Right ventricle myocardium inferior (tissue), 1 donor: ENCODE measurements around the gene KCNQ4. TPM values are rescaled to one million over a fixed set of nuclear protein-coding genes. Genes with fewer than 3 reads are reported as not detected.
A peak's percentile ranks its signal among the peaks of the same experiment; 100 is the strongest.

Experiments
- ATAC-seq: fragments of 200-7000 bp; cut with Tn5 transposase; one replicate; pipeline ENCODE4 v1.9.1; 2020; ENCODE audit warnings: mild to moderate bottlenecking, moderate library complexity
- DNase-seq: peaks from one replicate; pipeline ENCODE4 v3.0.0; 2021; ENCODE audit errors: missing footprints
- intact Hi-C: fragments of 100-400 bp; cut with DNase I; formaldehyde crosslinking; loops from one replicate; pipeline ENCODE4 v1.11.0; 2022
- total RNA-seq: library from RNA; stranded (reverse); fragmentation: NEBNext Ultra II Directional; extraction: Animal tissue kit (Norgen Biotek cat#: 25700); gene quantifications from one replicate; pipeline ENCODE4 v1.2.1, GENCODE V29; 2021
- donor health status: DM: no; HTN: yes; CAD: no; lungs with severe emphysema.

The KCNQ4 gene
- total RNA-seq, 1 donor from 2014 or later: 2.8 TPM

DNA sequence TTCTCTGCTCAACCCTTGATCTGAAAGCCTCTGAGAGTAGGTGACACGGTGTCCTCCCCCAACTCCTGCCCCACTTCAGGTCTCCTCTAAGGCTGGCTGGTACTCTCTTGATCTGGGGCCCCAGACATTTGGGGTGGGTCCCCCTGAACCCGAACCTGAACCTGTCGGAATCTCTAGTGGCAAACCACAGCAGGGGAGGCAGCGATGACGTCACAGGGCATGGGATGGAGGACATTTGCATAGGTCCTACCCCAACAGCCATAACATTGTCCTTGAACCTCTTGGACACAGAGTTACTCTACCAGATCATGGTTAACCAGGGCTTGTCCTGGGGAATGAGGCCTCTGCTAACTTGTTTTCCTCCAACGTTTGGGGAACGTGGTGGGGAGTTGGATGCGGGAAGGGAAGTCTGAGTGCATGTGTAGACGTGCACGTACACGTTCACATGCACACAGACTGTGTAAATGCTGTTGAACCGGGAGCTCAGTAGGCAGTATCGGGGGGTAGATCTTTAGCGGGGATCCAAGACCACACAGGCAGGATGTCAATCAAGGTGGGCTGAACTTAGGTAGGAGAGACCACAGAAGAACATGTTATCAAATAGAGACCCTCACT, 46.2 kb downstream of the KCNQ4 start:
- intact Hi-C loops: no loop called here
- ATAC-seq: no peak
- peak; percentile 27 for DNase-seq

DNA sequence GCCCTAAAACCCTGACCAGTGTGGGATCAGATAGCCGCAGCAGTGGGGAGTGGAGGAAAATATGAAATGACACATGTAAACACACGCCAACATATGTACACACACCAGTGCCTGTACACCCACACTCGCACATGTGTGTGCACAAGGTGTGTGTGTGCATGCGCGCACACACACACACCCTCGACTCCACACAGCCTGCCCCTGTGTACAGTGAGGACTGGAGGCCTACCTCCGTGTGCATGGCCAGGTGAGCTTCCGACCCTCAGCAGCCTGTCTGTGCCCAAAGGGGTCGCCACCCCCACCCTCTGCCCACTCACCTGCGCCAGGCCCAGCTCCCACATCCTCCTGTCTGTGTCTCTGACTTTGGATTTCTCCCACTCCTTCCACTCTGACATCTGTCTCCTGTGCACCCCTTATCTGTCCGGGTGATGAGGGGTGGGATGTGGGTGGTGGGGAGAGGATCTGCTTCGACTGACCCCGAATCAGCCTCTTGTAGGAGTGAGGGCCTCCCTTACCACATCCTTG, 46.9 kb downstream of the KCNQ4 start:
- intact Hi-C loops: no loop called here
- ATAC-seq: no peak

DNA sequence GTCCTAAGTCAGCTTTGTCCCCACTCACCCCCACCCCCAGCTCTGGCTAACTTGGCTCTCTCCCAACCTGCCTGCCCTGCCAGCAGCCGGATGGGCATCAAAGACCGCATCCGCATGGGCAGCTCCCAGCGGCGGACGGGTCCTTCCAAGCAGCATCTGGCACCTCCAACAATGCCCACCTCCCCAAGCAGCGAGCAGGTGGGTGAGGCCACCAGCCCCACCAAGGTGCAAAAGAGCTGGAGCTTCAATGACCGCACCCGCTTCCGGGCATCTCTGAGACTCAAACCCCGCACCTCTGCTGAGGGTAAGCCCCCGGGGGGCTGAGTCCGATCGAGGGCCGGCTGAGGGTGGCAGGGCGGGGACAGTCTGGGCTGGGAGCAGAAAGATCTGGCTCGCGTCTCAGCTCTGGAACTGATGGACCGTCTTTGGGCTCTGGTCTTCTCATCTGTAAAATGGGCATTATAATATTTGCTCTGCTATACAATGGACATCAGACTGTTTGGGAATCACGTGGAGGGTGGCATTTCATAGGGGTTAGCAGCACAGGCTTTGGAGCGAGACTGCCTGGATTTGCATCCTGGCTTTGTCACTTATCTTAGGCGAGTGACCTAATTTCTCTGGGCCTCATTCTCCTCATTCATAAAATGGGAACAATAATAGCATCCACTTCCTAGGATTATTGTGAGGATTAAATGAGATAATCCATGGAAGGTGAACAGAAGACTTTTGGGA, 47.6 kb downstream of the KCNQ4 start:
- peak; percentile 31 for DNase-seq
- ATAC-seq: no peak
- intact Hi-C loops: no loop called here

More for the DNA sequence above, 46.9 kb downstream of the KCNQ4 start:
- peak; percentile 30 for DNase-seq

- DNase-seq (no peak), ATAC-seq (no peak)
- intact Hi-C loops: no loop called here
These were observed 50.4 kb downstream of the KCNQ4 start for GRCh38 chr1:40833979-40834378.

GRCh38 chr1:40834968-40835545, 51.5 kb downstream of the KCNQ4 start:
- intact Hi-C loops: no loop called here
- no peak for DNase-seq
- ATAC-seq: no peak

DNA sequence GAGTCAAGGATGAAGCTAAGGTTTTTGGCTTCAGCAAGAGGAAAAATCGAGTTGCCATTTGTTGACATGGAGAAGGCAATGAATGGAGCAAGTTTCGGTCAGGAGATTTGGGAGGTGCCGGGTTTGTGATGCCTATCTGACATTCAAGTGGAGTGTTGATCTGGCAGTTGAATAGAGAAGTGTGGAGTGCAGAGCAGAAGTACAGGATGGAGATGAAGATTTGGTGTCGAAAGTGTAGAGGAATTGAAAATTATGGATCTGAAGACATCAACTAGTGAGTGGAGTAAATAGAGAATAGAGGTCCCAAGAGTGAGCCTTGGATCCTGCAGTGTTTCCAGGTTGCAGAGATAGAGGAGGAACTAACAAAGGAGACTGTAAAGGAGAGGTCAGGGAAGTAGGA, 52.7 kb downstream of the KCNQ4 start:
- intact Hi-C loops: no loop called here
- no peak for DNase-seq
- no peak for ATAC-seq

DNA sequence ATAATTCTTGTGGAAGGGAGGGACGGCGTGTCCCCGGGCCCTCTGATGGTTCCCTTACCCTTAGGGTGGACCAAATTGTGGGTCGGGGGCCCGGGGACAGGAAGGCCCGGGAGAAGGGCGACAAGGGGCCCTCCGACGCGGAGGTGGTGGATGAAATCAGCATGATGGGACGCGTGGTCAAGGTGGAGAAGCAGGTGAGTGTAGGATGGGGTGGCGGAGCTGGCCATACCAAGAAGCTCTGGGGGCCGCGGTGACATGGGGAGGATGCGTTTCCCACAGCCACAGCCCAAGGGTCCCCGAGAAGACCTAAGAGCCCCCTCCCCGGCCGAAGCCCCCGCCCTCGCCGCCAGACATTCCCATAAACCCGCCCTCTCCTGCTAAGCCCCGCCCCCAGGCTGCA, 54.0 kb downstream of the KCNQ4 start:
- peak; percentile 60 for DNase-seq
- intact Hi-C loops: no loop called here
- ATAC-seq: no peak

- intact Hi-C loops: no loop called here
- no peak for ATAC-seq
- DNase-seq: peak; percentile 46
These were observed 54.7 kb downstream of the KCNQ4 start for GRCh38 chr1:40838045-40838979.

DNA sequence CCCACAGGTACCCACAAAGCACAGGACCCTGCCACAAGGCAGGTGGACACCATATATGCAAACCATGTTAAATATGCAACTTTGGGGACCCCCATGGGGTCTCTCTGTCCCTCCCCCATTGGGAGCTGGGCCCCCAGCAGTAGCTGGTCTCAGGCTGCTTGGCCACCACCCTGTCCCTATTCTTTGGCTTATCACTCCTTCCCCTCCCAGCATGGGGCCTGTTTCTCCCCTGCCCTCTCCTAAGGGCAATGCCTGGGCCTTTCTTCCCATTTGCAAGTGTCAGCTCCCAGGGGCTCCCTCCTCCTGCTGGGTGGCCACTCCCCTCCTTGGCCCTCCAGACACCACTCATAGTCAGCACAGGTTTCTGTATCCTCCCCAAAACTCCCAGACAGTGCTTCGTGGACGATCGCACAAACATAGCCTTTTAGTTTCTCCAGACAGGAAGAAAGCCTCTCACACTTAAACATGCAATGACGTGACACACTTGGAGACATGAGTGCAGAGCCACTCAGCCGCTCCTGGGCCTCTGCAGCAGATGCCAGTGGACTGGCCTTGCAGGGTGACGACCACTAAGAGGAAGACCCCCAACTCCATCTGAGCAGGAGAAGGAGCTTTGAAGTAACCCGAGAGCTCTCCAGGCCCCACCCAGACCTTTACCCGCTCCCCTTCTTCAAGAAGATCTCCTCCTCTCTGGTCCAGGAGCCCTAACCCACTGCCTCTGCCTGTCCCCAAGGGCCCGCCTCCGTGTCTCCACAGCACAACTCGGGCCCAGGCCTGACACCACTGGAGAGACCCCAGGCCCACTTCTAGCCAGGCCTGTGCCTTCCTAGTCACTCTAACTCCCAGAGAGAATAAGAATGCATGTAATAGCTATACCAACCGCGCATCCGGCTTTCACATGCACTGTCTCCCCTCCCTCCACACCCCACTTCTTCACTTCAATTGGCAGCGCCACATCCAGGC, 55.7 kb downstream of the KCNQ4 start:
- ATAC-seq (no peak), DNase-seq (no peak)
- intact Hi-C loops: no loop called here

- DNase-seq (peak; percentile 62), ATAC-seq (no peak)
- intact Hi-C loops: no loop called here
These were observed 56.4 kb downstream of the KCNQ4 start for GRCh38 chr1:40839943-40840335.

DNA sequence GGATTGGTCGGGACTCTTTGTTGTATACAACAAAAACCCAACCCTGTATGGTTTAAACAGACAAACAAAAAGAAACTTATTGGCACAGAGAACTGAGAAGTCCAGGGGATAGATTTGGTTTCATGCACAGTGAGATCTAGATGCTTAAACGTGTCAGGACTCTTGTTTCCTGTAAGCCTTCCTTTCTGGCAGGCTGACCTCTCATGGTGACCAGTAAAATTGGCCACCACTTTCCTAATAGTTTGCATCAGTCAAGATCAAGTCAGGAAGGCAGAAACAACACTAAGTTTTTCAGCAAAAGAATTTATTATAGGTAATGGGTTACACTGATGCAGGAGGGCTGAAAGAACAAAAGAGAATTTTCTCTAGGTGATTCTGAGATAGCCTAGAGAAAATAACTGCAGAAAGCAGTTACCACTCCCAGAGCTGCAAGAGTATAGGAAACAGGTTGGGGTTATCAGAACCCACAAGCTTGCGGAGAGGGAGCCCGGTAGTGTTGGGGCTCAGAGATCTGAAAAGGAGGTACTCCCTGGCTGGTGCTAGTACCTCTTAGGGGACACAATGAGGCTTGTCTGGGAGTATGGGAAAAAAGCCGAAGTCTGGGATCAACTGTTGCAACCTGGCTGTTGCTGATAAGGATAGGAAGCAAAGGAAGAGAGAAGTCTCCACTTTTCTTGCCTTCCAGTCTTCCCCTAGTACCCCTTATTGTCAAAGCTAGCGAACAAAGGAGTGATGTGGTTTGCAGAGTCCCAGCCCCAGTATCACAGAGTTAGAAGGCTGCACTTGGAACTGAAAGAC, 57.1 kb downstream of the KCNQ4 start:
- intact Hi-C loops: no loop called here
- no peak for DNase-seq
- no peak for ATAC-seq

GRCh38 chr1:40841602-40842001, 58.0 kb downstream of the KCNQ4 start:
- no peak for DNase-seq
- no peak for ATAC-seq
- intact Hi-C loops: no loop called here

GRCh38 chr1:40842207-40842606, 58.6 kb downstream of the KCNQ4 start:
- no peak for ATAC-seq
- intact Hi-C loops: no loop called here
- no peak for DNase-seq

DNA sequence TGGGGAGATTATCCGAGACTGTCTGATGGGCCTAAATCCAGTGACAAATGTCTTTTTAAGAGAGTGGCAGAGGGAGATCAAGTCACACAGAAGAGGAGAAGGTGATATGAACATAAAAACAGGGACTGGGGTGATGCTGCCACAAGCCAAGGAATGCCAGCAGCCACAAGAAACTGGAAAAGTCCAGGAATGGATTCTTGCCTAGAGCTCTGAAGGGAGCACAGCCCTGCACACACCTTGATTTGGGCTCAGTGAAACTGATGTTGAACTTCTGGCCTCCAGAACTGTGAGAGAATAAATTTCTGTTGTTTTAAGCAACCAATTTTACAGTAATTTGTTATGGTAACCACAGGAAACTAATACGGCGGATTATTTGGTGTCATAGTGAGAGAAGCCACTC, 59.1 kb downstream of the KCNQ4 start:
- intact Hi-C loops: no loop called here

DNA sequence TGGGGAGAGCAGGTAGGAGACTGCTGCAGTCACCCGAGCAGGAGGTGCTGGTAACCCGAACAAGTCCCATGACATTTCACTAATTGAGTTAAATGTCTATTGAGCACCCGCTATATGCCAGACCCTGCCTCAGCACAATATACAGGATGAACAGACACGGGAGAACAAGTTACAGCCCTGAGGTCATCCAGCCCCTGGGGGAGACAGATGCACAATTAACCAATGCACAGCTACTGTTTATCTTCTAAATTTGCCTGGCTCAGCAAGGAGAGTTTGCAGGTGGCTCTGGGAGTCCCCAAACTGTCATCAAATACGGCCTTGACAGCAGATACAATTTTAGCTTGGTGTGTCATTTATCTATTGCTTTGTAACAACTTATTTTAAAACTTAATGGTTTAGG, 60.5 kb downstream of the KCNQ4 start:
- DNase-seq: no peak
- no peak for ATAC-seq
- intact Hi-C loops: no loop called here

More for the DNA sequence above, 59.1 kb downstream of the KCNQ4 start:
- ATAC-seq (no peak), DNase-seq (no peak)

DNA sequence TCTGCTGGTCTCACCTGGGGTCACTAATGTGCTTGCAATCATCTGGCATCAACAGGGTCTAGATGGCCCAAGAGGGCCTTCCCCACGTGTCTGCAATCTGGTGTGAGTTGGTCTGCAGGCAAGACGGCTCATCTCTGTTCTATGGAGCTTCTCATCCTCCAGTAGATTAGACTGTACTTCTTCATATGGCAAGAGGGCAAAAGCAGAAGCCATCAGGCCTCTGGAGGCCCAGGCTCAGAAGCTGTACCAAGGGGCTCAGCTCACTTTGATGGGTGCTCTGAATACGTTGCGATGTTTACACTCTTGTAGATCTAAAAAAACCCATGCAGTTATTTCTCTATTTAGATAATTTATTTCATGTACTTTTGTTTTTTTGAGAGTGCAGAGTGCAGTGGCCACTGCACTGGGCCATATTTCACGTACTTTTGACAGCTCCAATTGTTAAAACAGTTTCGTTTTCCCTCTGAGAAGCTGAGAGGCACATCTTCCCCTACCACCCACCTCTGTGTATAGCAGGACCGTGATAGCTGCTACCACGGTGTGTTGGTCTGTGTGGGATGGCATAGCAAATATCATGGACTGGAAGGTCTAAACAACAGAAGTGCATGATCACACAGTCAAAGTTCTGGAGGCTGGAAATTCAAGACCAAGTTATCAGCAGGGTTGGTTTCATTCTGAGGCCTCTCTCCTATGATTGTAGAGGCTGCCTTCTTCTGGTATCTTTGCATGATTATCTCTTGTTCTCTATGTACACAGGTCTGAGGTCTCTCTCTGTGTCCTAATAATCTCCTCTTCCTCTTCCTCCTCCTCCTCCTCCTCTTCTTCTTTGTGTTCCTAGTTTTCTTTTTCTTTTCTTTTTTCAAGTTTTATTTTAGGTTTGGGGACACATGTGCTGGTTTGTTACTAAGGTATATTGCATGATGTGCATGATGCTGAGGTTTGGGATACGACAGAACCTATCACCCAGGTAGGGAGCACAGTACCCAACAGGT, 61.6 kb downstream of the KCNQ4 start:
- intact Hi-C loops: no loop called here
- ATAC-seq (no peak), DNase-seq (no peak)
